ENCODE measurements around the gene SCLY.
A peak's percentile ranks its signal among the peaks of the same experiment; 100 is the strongest.
"Not testable (repeated sequence)": the region's sequence is repeated elsewhere in the genome, so short reads cannot be mapped to it uniquely, and the experiment has no call there.

Gene SCLY

DNA sequence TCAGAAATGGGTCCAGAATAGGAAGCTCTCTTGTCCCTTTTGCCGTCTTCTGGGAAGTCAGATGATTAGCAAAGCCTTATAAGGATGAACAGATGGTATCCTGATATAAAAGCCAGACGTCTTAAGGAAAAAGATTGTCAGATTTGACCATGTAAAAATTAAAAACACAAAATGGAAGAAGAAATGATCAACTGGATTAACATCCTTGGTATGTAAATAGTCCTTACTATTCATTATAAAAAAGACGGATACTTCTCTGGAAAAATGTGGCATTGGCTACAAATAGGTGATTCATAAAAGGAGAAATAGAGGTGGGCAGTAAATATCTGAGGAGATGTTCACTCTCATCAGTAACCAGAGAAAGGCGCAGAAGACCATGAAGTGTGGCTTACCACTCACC, 33.7 kb upstream of the SCLY start:
- Histone ChIP-seq H3K27me3 (ENCODE audit: insufficient read depth, low read length) (no peaks in the 10 kb centered on the region), H3K27ac (ENCODE audit: low read depth, low read length) (no peak overlapping the region), H3K36me3 (ENCODE audit: insufficient read depth, low read length) (peaks cover 31% of the 10 kb centered on the region), H3K4me3 (ENCODE audit: low read length) (no peak overlapping the region), H3K4me1 (ENCODE audit: insufficient read depth, low read length) (peaks cover 9% of the 10 kb centered on the region; the same call in 1 of the 2 replicates), H3K9me3 (ENCODE audit: insufficient read depth, low read depth, low read length) (no peaks in the 10 kb centered on the region), H3K9ac (ENCODE audit: low read depth, low read length) (no peak overlapping the region)
- WGBS = 92% methylated on average over 4 of the region's 4 CpGs

DNA sequence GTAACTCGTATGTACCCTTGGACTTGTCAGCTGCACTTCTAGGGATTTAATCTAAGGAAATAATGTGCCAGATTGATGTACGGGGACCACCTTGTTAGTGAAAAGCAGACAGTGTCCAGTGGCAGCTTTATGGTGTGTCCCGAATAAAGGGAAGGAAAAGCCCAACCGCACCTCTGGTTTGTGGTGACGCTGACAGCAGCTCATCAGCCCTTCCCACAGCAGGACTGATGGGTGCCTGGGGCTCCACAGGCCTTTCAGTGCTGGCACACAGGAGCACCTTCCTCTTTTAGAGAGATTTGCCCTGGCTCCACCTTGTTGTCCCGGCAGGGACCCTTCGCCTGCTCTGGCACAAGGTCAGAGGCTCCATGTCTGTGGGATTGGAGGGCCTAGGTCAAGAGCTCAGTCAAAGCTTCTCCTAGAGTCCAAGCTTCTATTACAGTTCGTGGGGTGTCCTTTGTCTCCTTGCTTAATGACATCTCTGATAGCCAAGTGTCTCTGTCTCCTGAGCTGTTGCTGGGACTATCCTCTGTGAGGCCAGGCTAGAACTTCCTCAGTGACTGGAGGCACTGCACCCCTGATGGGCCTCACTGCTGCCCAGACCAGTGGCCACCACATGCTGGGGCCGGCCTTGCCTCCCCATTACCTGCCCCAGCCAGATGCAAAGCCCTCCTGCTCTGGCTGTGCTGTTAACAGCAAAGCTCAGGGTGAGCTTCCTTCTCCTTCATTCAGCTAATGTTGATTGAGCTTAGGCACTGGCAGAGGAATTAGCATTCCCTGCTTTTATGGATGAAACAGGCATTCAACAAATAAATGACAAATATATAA, 33.0 kb upstream of the SCLY start:
- H3K27ac ChIP-seq (ENCODE audit: low read depth, low read length) = peak overlapping the region; percentile 0; the same call in 1 of the 2 replicates
- H3K36me3 ChIP-seq (ENCODE audit: insufficient read depth, low read length) = peaks cover 34% of the 10 kb centered on the region

DNA sequence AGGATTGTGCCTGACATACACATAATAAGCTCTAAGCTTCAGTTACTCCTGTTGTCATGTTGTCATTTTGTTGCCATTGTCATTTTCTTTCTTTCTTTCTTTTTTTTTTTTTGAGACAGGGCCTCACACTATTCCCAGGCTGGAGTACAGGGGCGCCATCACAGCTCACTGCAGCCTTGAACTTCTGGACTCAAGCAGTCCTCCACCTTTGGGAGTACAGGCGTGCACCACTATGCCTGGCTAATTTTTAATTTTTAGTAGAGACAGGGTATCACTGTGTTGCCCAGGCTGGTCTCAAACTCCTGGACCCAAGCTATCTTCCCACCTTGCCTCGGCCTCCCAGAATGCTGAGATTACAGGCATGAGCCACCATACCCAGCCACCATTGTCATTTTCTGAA, 30.9 kb upstream of the SCLY start:
- no peaks in the 10 kb centered on the region for H3K9me3 ChIP-seq (ENCODE audit: insufficient read depth, low read depth, low read length)
- 92% methylated on average over 3 of the region's 3 CpGs for WGBS
- H3K36me3 ChIP-seq (ENCODE audit: insufficient read depth, low read length) = peaks cover 36% of the 10 kb centered on the region
- no peak overlapping the region for H3K27ac ChIP-seq (ENCODE audit: low read depth, low read length)
- no peak overlapping the region for H3K4me3 ChIP-seq (ENCODE audit: low read length)
- H3K27me3 ChIP-seq (ENCODE audit: insufficient read depth, low read length) = no peaks in the 10 kb centered on the region
- no peak overlapping the region for H3K9ac ChIP-seq (ENCODE audit: low read depth, low read length)
- H3K4me1 ChIP-seq (ENCODE audit: insufficient read depth, low read length) = peaks cover 9% of the 10 kb centered on the region; the same call in 1 of the 2 replicates

More for the DNA sequence above, 33.0 kb upstream of the SCLY start:
- H3K4me3 ChIP-seq (ENCODE audit: low read length) = no peak overlapping the region
- no peaks in the 10 kb centered on the region for H3K9me3 ChIP-seq (ENCODE audit: insufficient read depth, low read depth, low read length)
- no peaks in the 10 kb centered on the region for H3K27me3 ChIP-seq (ENCODE audit: insufficient read depth, low read length)
- H3K9ac ChIP-seq (ENCODE audit: low read depth, low read length) = no peak overlapping the region
- peaks cover 9% of the 10 kb centered on the region; the same call in 1 of the 2 replicates for H3K4me1 ChIP-seq (ENCODE audit: insufficient read depth, low read length)
- 85% methylated on average over 9 of the region's 9 CpGs for WGBS

DNA sequence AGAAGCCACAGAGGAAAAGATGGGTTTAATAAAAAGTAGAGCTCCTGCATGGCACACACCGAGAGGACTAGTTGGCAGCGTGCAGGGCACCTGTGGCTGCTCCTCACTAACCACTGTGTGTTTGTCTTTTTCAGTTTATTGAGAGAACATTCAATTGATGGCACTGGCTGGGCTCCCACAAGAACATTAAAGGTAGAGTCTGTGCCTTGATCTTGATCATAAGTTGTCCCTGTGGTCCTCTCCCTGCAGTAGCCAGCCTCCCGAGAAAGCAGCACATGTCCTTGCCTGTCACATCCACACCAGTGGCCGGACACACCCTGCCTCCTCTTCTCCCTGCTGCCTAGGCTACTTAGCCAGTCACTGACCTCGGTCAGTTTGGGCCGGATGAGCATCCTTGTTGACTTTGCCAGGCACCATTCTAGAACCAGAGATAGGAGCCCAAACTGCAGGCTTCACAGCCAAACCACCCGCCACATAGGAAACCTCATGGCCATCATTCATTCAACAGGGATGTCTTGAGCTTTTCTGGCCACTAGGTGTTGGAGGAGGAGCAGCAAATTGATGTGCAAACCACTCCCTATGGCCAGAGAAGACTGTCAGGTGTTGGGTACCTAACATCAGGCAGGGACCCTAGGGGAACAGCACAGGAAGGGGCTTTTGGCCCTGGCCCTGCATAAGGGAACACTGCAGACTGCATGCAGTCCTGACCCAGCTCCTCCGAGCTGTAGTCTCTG, 30.2 kb upstream of the SCLY start:
- H3K4me3 ChIP-seq (ENCODE audit: low read length) = no peak overlapping the region
- WGBS = 94% methylated on average over 8 of the region's 8 CpGs
- peaks cover 38% of the 10 kb centered on the region for H3K36me3 ChIP-seq (ENCODE audit: insufficient read depth, low read length)
- H3K27me3 ChIP-seq (ENCODE audit: insufficient read depth, low read length) = no peaks in the 10 kb centered on the region
- no peak overlapping the region for H3K27ac ChIP-seq (ENCODE audit: low read depth, low read length)
- peaks cover 9% of the 10 kb centered on the region; the same call in 1 of the 2 replicates for H3K4me1 ChIP-seq (ENCODE audit: insufficient read depth, low read length)
- no peaks in the 10 kb centered on the region for H3K9me3 ChIP-seq (ENCODE audit: insufficient read depth, low read depth, low read length)
- H3K9ac ChIP-seq (ENCODE audit: low read depth, low read length) = no peak overlapping the region

DNA sequence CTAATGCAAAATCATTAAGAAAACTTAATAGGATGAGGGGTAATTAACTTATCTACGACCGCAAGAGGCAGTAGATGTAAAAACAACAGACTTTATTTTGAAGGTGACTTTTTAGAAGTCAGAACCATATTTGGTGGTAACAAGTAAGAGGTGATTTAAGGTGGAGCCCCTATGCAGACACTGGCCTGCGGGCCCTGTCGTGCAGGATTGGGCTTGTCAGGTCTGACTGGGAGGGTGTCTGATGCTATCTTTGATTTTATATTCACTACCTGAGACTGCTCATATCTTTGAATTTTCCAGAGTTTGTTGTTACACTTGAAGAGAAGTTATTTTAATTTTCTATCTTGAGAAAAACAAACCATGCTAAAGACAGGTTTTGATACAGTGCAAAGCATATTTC, 29.1 kb upstream of the SCLY start:
- H3K36me3 ChIP-seq (ENCODE audit: insufficient read depth, low read length) = peaks cover 47% of the 10 kb centered on the region
- no peaks in the 10 kb centered on the region for H3K27me3 ChIP-seq (ENCODE audit: insufficient read depth, low read length)
- no peak overlapping the region for H3K4me3 ChIP-seq (ENCODE audit: low read length)
- no peak overlapping the region for H3K9ac ChIP-seq (ENCODE audit: low read depth, low read length)
- peaks cover 9% of the 10 kb centered on the region; the same call in 1 of the 2 replicates for H3K4me1 ChIP-seq (ENCODE audit: insufficient read depth, low read length)
- H3K9me3 ChIP-seq (ENCODE audit: insufficient read depth, low read depth, low read length) = no peaks in the 10 kb centered on the region
- H3K27ac ChIP-seq (ENCODE audit: low read depth, low read length) = no peak overlapping the region
- WGBS = 97% methylated on average over 4 of the region's 4 CpGs

DNA sequence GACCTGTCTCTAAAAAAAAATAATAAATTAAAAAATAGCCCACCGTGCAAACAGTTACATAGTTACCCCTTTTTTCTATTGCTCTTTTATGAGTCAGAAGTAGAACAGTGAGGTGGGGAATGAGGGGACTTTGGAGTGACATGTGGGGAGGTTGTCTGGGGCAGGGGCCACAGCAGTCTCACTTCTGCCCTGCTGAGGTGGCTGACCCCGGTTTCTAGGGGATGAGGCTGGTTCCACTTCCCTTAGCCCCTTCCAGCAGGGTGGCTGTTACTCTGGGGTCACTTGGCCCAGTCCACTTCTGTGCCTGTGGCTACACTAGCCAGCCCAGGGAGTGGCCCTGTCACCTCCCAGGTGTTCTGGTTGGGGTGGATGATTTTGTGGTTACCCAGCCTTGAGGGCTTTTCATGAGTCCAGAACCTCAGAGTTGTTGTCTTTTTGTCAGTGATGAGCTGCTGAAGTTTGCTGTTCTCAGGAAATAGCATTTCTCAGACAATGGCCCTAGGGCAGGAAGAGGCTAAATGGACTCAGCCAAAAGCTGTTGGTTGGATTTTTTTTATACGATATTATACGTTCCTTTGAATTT, 28.0 kb upstream of the SCLY start:
- no peak overlapping the region for H3K9ac ChIP-seq (ENCODE audit: low read depth, low read length)
- H3K36me3 ChIP-seq (ENCODE audit: insufficient read depth, low read length) = peaks cover 51% of the 10 kb centered on the region
- no peaks in the 10 kb centered on the region for H3K27me3 ChIP-seq (ENCODE audit: insufficient read depth, low read length)
- H3K9me3 ChIP-seq (ENCODE audit: insufficient read depth, low read depth, low read length) = no peaks in the 10 kb centered on the region
- WGBS = 97% methylated on average over 3 of the region's 4 CpGs
- H3K4me3 ChIP-seq (ENCODE audit: low read length) = no peak overlapping the region
- no peak overlapping the region for H3K27ac ChIP-seq (ENCODE audit: low read depth, low read length)
- H3K4me1 ChIP-seq (ENCODE audit: insufficient read depth, low read length) = peaks cover 5% of the 10 kb centered on the region; the same call in 1 of the 2 replicates

DNA sequence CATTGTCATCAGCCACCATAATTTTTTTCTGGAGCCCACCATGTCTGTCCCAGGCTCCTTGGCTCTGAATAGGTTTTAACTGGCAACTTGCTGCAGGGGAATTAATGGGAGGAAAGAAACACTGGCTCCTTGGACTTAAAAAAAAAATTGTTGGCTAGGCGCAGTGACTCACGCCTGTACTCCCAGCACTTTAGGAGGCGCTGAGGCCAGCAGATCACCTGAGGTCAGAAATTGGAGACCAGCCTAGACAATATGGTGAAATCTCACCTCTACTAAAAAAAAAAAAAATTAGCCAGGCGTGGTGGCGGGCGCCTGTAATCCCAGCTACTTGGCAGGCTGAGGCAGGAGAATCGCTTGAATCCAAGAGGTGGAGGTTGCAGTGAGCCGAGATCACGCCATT, 26.8 kb upstream of the SCLY start:
- WGBS = 98% methylated on average over 9 of the region's 9 CpGs
- H3K27me3 ChIP-seq (ENCODE audit: insufficient read depth, low read length); H3K4me1 ChIP-seq (ENCODE audit: insufficient read depth, low read length); H3K9ac ChIP-seq (ENCODE audit: low read depth, low read length); H3K27ac ChIP-seq (ENCODE audit: low read depth, low read length); H3K4me3 ChIP-seq (ENCODE audit: low read length); H3K9me3 ChIP-seq (ENCODE audit: insufficient read depth, low read depth, low read length): not testable (repeated sequence)
- peaks cover 60% of the 10 kb centered on the region for H3K36me3 ChIP-seq (ENCODE audit: insufficient read depth, low read length)

DNA sequence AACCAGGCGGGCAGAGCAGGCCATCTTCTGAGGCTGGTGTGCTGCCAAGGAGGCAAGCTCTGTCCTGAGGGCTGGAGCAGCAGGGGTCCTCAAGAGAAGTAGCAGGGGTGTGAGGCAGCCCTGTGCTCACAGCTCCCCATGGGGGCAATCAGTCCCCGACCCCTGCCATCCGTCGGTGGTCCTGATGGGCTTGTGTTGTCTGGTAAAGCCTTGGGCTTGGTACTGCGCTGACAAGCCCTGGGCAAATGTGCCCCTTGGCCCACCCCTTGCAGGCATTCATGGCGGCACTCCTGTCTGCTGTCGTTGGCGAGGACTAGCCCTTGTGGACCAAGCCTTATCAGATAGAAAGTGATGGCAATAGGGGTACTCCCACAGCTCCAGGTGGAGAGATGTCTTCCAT, 22.6 kb upstream of the SCLY start:
- Histone ChIP-seq H3K36me3 (ENCODE audit: insufficient read depth, low read length) (peaks cover 63% of the 10 kb centered on the region), H3K9ac (ENCODE audit: low read depth, low read length) (no peak overlapping the region), H3K9me3 (ENCODE audit: insufficient read depth, low read depth, low read length) (no peaks in the 10 kb centered on the region), H3K27ac (ENCODE audit: low read depth, low read length) (no peak overlapping the region), H3K4me3 (ENCODE audit: low read length) (no peak overlapping the region), H3K4me1 (ENCODE audit: insufficient read depth, low read length) (no peaks in the 10 kb centered on the region), H3K27me3 (ENCODE audit: insufficient read depth, low read length) (no peaks in the 10 kb centered on the region)
- 97% methylated on average over 8 of the region's 8 CpGs for WGBS

DNA sequence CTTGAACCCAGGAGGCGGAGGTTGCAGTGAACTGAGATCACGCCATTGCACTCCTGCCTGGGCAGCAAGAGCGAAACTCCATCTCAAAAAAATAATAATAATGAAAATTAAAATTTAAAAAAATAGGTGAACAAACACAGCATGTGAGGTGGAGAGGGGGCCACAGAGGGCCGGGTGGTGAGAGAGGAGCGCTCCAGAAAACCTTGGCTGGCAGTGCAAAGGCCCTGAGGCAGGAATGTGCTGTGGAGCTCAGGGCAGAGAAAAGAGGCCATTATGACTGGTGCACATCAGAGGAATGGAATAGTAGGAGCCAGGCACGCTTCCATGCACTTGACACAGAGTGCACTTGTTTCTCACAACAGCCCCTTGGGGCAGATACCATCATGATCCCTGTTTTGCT, 21.6 kb upstream of the SCLY start:
- Histone ChIP-seq H3K4me1 (ENCODE audit: insufficient read depth, low read length) (no peaks in the 10 kb centered on the region), H3K4me3 (ENCODE audit: low read length) (no peak overlapping the region), H3K9me3 (ENCODE audit: insufficient read depth, low read depth, low read length) (no peaks in the 10 kb centered on the region), H3K36me3 (ENCODE audit: insufficient read depth, low read length) (peaks cover 68% of the 10 kb centered on the region), H3K9ac (ENCODE audit: low read depth, low read length) (no peak overlapping the region), H3K27me3 (ENCODE audit: insufficient read depth, low read length) (no peaks in the 10 kb centered on the region), H3K27ac (ENCODE audit: low read depth, low read length) (no peak overlapping the region)
- WGBS = 88% methylated on average over 5 of the region's 6 CpGs

DNA sequence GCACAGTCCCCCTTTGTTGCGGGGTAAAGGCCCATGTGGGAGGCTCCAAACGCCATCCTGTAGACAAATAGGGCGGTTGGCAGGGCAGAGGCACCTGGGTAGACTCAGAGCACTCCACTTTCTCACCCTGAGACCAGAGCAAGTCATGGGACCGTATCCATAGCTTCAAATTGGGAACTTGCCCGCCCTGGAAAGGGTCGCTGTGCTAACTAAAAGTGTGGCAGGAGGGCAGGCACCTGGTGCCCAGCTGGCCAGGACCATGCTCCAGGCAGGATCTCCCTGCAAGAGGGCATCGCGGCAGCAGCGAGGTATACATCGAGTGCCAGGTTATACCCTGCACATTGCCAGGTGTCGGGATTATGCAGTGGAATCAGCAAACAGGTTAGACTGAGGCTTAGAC, 20.8 kb upstream of the SCLY start:
- no peak overlapping the region for H3K27ac ChIP-seq (ENCODE audit: low read depth, low read length)
- 95% methylated on average over 11 of the region's 11 CpGs for WGBS
- H3K4me1 ChIP-seq (ENCODE audit: insufficient read depth, low read length) = no peaks in the 10 kb centered on the region
- no peak overlapping the region for H3K4me3 ChIP-seq (ENCODE audit: low read length)
- H3K9ac ChIP-seq (ENCODE audit: low read depth, low read length) = no peak overlapping the region
- H3K27me3 ChIP-seq (ENCODE audit: insufficient read depth, low read length) = no peaks in the 10 kb centered on the region
- no peaks in the 10 kb centered on the region for H3K9me3 ChIP-seq (ENCODE audit: insufficient read depth, low read depth, low read length)
- H3K36me3 ChIP-seq (ENCODE audit: insufficient read depth, low read length) = peaks cover 65% of the 10 kb centered on the region

DNA sequence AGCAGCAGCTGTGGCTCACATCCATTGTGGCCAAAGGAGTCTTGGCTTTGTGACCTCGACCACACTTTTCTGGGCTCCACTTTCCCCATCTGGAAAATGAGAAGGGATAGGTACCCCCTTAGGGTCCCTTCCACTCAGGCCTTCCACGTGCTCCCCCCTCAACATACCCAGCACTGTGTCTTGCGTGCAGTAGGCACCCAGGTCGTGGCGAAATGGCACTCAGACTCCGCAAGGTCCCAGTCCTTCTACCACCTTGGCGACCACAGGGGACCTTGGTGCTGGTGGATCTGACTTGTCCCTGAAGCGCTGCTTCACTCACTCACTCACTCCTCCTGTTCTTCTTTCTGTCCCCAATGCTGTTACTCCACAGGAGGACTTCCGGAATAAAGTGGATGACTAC, 19.9 kb upstream of the SCLY start:
- H3K36me3 ChIP-seq (ENCODE audit: insufficient read depth, low read length) = peaks cover 59% of the 10 kb centered on the region

More for the DNA sequence above, 19.9 kb upstream of the SCLY start:
- Histone ChIP-seq H3K9ac (ENCODE audit: low read depth, low read length) (no peak overlapping the region), H3K27me3 (ENCODE audit: insufficient read depth, low read length) (no peaks in the 10 kb centered on the region), H3K27ac (ENCODE audit: low read depth, low read length) (no peak overlapping the region), H3K4me3 (ENCODE audit: low read length) (no peak overlapping the region), H3K4me1 (ENCODE audit: insufficient read depth, low read length) (no peaks in the 10 kb centered on the region), H3K9me3 (ENCODE audit: insufficient read depth, low read depth, low read length) (no peaks in the 10 kb centered on the region)
- WGBS = 85% methylated on average over 9 of the region's 9 CpGs

Data from HUES64 (cell line).